Retinal pigment epithelial cell (primary cell): Measurements from ENCODE around the gene PTPRJ.
A peak's percentile ranks its signal among the peaks of the same experiment; 100 is the strongest.

Experiments
- DNase-seq: peaks from one replicate; pipeline ENCODE4 v3.0.0-alpha.2; 2010; ENCODE audit warnings: low read depth
- H3K4me3 ChIP-seq: 2 replicates; pipeline ENCODE4 v1.5.1; 2011; ENCODE audit warnings: mild to moderate bottlenecking, low read length, control low read depth, moderate library complexity
- TF ChIP-seq, protein P1 (sequence below): conservative IDR thresholded peaks from 2 replicates; pipeline ENCODE4 v1.5.1; 2011; ENCODE audit warnings: low read depth, low read length, control low read depth, inconsistent platforms

The PTPRJ gene

DNA sequence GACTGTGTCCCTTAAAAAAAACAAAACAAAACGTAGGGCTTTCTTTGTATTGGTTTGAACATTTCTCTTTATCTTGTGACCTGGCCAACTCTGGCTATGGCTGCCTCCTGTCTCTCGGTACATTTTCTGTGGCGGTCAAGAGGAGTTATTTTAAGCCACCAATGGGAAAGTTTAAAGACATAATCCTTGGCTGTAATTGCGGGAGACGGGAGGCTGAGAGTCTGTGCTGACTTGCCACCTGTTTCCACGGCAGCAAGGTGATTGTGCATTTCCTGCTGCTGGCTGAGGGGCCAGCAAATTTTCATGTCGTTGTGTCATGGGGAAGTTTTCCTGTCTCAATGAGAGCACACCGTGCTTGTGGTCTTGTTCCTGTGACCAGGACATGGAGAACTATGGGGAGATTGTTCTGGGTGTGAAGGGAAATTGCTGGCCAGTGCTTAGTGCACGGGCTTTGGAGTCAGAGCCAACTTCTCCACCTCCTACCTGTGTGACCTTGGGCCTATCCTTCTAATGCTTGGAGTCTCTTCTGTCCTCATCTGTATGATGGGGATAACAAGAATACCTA lies 11.0 kb downstream of the PTPRJ start:
- peak overlapping the region; percentile 34 for H3K4me3 ChIP-seq
- DNase-seq, result peak; percentile 85

DNA sequence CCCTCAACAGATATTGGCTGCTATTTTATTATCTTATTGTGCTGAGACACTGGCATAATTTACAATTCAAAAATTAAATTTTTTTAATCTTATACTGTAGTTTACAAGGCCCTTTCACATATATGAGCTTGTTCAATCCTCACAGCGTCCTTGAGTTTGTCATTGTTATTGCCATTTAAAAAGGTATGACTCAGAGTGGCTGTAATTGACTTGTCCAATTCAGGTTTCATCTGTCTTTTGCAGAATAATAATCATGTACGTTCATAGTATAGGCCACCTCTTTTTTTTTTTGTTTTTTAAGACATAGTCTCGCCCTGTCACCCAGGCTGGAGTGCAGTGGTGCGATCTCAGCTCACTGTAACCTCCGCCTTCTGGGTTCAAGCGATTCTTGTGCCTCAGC lies 11.5 kb downstream of the PTPRJ start:
- TF ChIP-seq, protein P1, sequence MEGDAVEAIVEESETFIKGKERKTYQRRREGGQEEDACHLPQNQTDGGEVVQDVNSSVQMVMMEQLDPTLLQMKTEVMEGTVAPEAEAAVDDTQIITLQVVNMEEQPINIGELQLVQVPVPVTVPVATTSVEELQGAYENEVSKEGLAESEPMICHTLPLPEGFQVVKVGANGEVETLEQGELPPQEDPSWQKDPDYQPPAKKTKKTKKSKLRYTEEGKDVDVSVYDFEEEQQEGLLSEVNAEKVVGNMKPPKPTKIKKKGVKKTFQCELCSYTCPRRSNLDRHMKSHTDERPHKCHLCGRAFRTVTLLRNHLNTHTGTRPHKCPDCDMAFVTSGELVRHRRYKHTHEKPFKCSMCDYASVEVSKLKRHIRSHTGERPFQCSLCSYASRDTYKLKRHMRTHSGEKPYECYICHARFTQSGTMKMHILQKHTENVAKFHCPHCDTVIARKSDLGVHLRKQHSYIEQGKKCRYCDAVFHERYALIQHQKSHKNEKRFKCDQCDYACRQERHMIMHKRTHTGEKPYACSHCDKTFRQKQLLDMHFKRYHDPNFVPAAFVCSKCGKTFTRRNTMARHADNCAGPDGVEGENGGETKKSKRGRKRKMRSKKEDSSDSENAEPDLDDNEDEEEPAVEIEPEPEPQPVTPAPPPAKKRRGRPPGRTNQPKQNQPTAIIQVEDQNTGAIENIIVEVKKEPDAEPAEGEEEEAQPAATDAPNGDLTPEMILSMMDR, result no peak
- no peak overlapping the region for H3K4me3 ChIP-seq
- no peak for DNase-seq

More for the DNA sequence above, 11.0 kb downstream of the PTPRJ start:
- TF ChIP-seq, protein P1, result no peak

DNA sequence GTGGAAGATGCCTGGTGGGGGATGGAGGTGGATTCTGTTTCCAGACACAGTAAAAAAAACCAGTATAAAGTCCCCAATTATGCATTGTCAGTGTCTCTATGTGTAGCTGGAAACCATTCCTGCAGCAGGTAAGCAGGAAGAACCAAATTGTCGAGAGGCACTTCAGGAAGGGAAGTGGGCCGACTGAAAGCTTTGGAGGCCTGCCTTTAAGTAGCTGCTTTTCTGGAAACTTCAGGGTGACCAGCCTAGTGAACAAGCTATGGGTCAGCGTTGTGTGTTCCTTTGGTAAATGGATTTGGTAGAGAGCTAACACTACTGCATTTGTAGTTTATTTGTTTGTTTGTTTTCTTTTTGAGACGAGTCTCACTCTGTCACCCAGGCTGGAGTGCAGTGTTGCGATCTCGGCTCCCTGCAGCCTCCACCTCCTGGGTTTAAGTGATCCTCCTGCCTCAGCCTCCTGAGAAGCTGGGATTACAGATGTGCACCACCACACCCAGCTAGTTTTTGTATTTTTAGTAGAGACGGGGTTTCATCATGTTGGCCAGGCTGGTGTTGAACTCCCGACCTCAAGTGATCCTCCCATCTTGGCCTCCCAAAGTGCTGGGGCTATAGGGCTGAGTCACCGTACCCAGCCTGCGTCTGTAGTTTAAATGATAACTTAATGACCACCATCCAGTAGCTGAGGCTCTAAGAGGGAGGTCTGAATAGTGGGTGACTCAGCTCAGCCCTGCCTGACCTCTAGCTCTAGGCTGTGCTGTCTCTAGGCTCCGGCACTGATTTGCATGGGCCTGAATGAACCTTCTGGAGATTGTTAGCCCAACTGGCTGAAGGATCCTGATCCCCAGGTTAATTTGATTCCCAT lies 12.8 kb downstream of the PTPRJ start:
- TF ChIP-seq, protein P1, result no peak
- no peak for DNase-seq
- H3K4me3 ChIP-seq, result no peak overlapping the region

DNA sequence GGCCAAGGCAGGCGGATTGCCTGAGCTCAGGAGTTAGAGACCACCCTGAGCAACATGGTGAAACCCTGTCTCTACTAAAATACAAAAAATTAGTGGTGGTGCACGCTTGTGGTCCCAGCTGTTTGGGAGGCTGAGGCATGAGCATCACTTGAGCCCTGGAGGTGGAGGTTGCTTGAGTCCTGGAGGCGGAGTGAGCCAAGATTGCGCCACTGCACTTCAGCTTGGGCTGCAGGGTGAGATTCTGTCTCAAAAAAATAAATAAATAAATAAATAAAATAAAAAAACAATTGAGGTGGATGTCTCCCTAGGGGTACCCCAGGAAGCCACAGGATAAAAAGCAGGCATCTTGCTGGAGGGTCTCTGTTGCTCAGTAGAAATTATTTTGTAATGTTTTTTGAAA lies 14.1 kb downstream of the PTPRJ start:
- TF ChIP-seq, protein P1, result no peak
- no peak overlapping the region for H3K4me3 ChIP-seq
- no peak for DNase-seq

DNA sequence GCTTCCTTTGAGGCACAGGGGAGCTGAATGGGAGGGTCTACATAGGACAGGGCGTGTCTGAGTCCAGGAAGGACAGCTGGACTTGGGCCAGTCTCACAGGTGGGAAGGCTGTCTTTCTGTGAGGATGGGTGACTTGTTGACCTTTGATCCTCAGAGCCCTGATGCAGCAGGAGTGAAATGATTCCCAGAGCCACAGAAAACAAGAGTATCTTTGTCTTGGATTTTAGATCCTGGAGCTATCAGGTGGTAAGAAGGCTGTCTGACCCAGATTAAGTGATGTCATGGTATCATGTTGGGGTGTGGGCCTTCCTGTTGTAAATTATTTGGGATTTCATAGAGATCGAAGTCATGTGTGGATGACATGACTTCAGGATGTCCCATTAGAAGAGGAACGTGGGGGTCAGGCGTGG lies 15.0 kb downstream of the PTPRJ start:
- TF ChIP-seq, protein P1, result no peak
- no peak for DNase-seq
- no peak overlapping the region for H3K4me3 ChIP-seq

DNA sequence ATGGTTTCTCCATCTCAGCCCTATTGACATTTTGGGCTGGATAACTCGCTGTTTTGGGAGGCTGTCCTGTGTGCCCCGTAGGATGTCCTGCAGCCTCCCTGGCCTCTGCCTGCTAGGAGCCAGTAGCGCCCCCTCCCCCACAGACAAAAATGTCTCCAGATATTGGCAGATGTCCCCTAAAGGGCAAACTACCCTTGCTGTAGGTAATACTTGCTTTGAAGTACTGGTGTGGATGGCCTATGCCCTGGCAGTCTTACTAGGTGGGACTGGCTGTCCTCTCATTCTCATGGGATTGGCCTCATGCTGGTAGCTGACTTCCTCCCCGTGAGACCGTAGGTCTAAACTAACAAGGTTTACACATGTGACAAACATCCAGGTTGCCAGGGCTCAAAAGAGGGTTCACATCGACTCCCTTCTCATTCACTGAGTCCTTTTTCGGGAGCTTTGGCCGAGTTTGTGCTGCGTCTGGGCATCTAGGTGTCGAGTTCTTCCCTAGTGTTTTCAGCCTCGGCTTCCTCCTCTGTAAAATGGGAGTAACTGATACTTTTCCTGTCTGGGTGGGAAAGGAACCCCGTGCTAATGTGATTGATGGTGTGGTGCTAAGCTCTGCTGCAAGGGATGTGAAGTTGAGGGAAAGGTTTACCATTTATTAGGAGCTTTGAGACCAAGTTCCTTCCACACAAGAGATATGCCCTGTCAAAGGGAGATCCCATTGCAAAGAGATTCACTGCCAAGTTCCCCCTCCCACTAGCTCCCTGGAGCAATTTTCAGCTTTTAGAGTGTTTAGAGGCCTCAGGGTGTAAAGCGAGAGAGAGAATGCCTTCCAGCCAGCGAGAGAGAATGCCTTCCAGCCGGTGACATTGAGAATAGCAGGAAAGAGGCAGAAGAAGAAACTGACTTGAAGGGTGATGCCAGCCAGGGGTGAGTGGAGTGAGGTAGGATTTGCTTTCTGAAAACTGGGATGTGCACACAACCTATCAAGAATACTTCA lies 17.0 kb downstream of the PTPRJ start:
- H3K4me3 ChIP-seq, result no peak overlapping the region
- no peak for DNase-seq
- TF ChIP-seq, protein P1, result no peak
